ENCODE measurements around the gene SCUBE1. TPM values are rescaled to one million over a fixed set of nuclear protein-coding genes. Genes with fewer than 3 reads are reported as not detected.

Gene SCUBE1
- total and polyA plus RNA-seq, 11 donors: 0.04 to 0.40 (median 0.24) TPM; not detected in 1

- ATAC-seq: no peak
- Histone ChIP-seq H3K27me3 (no peaks in the 10 kb centered on the region), H3K27ac (no peak overlapping the region), H3K4me1 (no peaks in the 10 kb centered on the region), H3K4me3 (no peak overlapping the region), H3K9me3 (no peaks in the 10 kb centered on the region), H3K36me3 (no peaks in the 10 kb centered on the region)
- intact Hi-C loops (cut with DNase I): no loop called here
- TF ChIP-seq, protein P1, sequence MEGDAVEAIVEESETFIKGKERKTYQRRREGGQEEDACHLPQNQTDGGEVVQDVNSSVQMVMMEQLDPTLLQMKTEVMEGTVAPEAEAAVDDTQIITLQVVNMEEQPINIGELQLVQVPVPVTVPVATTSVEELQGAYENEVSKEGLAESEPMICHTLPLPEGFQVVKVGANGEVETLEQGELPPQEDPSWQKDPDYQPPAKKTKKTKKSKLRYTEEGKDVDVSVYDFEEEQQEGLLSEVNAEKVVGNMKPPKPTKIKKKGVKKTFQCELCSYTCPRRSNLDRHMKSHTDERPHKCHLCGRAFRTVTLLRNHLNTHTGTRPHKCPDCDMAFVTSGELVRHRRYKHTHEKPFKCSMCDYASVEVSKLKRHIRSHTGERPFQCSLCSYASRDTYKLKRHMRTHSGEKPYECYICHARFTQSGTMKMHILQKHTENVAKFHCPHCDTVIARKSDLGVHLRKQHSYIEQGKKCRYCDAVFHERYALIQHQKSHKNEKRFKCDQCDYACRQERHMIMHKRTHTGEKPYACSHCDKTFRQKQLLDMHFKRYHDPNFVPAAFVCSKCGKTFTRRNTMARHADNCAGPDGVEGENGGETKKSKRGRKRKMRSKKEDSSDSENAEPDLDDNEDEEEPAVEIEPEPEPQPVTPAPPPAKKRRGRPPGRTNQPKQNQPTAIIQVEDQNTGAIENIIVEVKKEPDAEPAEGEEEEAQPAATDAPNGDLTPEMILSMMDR (IDR thresholded peaks at IDR 0.05): no peak
- no peak for TF ChIP-seq POLR2A (IDR thresholded peaks at IDR 0.05)
- 87 to 93% (median 90%) methylated on average over 13 to 16 of the region's 16 CpGs for WGBS, 4 donors
- no peak for DNase-seq
Observed at GRCh38 chr22:43249789-43250471, 93.2 kb downstream of the SCUBE1 start.

DNA sequence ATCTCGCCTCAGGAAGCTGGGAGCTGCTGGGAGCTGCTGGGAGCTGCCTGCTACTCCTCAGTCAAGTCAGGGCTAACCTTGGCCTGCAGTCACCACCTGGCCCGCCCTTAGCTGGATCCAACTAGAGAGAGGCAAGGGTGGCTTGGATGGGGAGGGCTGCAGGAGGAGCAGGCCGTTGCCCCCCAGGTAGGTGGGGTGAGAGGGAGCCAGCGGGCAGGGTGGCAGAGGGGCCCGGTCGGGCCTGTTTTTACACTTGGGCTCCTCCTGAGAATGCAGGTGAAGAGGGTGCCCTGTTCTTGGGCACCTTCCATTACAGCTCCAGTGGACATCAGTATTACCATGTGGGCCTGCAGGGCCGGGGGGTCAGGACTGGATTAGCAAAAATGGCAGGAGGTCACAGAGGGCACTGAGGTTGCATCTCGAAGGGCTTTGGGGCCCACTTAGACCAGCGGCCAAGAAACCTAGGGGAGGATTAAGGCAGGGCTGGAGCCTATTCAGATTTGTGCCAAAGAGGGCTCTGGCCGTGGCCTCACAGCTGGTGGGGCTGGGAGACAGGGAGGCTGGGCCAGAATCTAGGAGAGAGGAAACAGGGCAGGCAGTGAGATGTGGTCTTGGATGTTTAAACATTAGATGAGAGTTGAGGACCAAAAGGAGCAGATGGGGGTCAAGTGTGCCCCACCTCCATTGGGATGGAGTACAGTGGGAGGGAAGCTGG is 95.5 kb downstream of the SCUBE1 start:
- Histone ChIP-seq H3K4me1 (no peaks in the 10 kb centered on the region), H3K9me3 (no peaks in the 10 kb centered on the region), H3K4me3 (no peak overlapping the region), H3K27me3 (no peaks in the 10 kb centered on the region), H3K27ac (no peak overlapping the region), H3K36me3 (no peaks in the 10 kb centered on the region)
- no peak for ATAC-seq
- WGBS, 4 donors: 88 to 93% (median 92%) methylated on average over 8 to 10 of the region's 10 CpGs
- intact Hi-C loops (cut with DNase I): no loop called here
- DNase-seq: no peak
- TF ChIP-seq, protein P1 (IDR thresholded peaks at IDR 0.05): no peak
- TF ChIP-seq POLR2A (IDR thresholded peaks at IDR 0.05): no peak

- 63 to 85% (median 85%) methylated on average over 4 of the region's 4 CpGs; no CpG with 5 or more reads in 1 of the 4 donors for WGBS, 4 donors
- no peaks in the 10 kb centered on the region for H3K9me3 ChIP-seq
- TF ChIP-seq, protein P1 (IDR thresholded peaks at IDR 0.05): no peak
- TF ChIP-seq POLR2A (IDR thresholded peaks at IDR 0.05): no peak
- DNase-seq: no peak
- H3K36me3 ChIP-seq: no peaks in the 10 kb centered on the region
- intact Hi-C loops (cut with DNase I): no loop called here
- H3K4me1 ChIP-seq: no peaks in the 10 kb centered on the region
- ATAC-seq: no peak
- no peak overlapping the region for H3K27ac ChIP-seq
- no peaks in the 10 kb centered on the region for H3K27me3 ChIP-seq
- no peak overlapping the region for H3K4me3 ChIP-seq
Observed at GRCh38 chr22:43246188-43246587, 97.0 kb downstream of the SCUBE1 start.

GRCh38 chr22:43245717-43246116 is 97.5 kb downstream of the SCUBE1 start:
- Histone ChIP-seq H3K36me3 (no peaks in the 10 kb centered on the region), H3K9me3 (no peaks in the 10 kb centered on the region), H3K4me1 (no peaks in the 10 kb centered on the region), H3K4me3 (no peak overlapping the region), H3K27ac (no peak overlapping the region), H3K27me3 (no peaks in the 10 kb centered on the region)
- DNase-seq (no peak), ATAC-seq (no peak)
- 85 to 91% (median 88%) methylated on average over 9 to 10 of the region's 10 CpGs for WGBS, 4 donors
- intact Hi-C loops (cut with DNase I): no loop called here
- TF ChIP-seq, protein P1 (IDR thresholded peaks at IDR 0.05): no peak
- TF ChIP-seq POLR2A (IDR thresholded peaks at IDR 0.05): no peak
